GM23338 (cell line): ENCODE results near the gene MZB1. TPM values are rescaled to one million over a fixed set of nuclear protein-coding genes. Genes with fewer than 3 reads are reported as not detected.

Experiments used
- ATAC-seq: fragments of 200-7000 bp; cut with Tn5 transposase; 3 replicates; pipeline ENCODE4 v1.9.1; 2020
- DNase-seq: peaks from one replicate; pipeline ENCODE4 v3.0.0-alpha.2; 2015; ENCODE audit warnings: low spot score
- H2AFZ ChIP-seq: fragments of 200-600 bp; sonication (generic); 2 replicates; pipeline ENCODE4 v1.8.0; 2016; ENCODE audit warnings: antibody characterized with exemption, mild to moderate bottlenecking, moderate library complexity
- H3F3A ChIP-seq: fragments of 200-600 bp; sonication (generic); replicated peaks from 2 replicates; pipeline ENCODE4 v1.8.0; 2017; ENCODE audit warnings: antibody characterized with exemption, mixed run types, low read depth
- H3K27ac ChIP-seq: fragments of 200-600 bp; sonication (generic); 2 replicates; pipeline ENCODE4 v1.6.1; 2016; ENCODE audit warnings: low read depth
- H3K27me3 ChIP-seq: fragments of 200-600 bp; sonication (generic); 2 replicates; pipeline ENCODE4 v1.8.0; 2016; ENCODE audit warnings: mild to moderate bottlenecking, mixed run types, moderate library complexity; ENCODE audit not compliant: insufficient read depth
- H3K36me3 ChIP-seq: fragments of 200-600 bp; sonication (generic); 2 replicates; pipeline ENCODE4 v1.8.0; 2016; ENCODE audit warnings: mild to moderate bottlenecking; ENCODE audit not compliant: insufficient read depth
- H3K4me1 ChIP-seq: fragments of 200-600 bp; sonication (generic); 2 replicates; pipeline ENCODE4 v1.8.0; 2016; ENCODE audit warnings: mild to moderate bottlenecking, moderate library complexity; ENCODE audit not compliant: insufficient read depth
- H3K4me2 ChIP-seq: fragments of 200-600 bp; sonication (generic); 2 replicates; pipeline ENCODE4 v1.7.1; 2017; ENCODE audit warnings: mixed run types
- H3K4me3 ChIP-seq: fragments of 200-600 bp; sonication (generic); 2 replicates; pipeline ENCODE4 v1.6.1; 2016; ENCODE audit warnings: mixed run types
- H3K79me2 ChIP-seq: fragments of 200-600 bp; sonication (generic); replicated peaks from 2 replicates; pipeline ENCODE4 v1.8.0; 2017; ENCODE audit warnings: mild to moderate bottlenecking; ENCODE audit not compliant: insufficient read depth
- H3K9me2 ChIP-seq: fragments of 200-600 bp; sonication (generic); 2 replicates; pipeline ENCODE4 v1.8.0; 2017; ENCODE audit not compliant: insufficient read depth
- H4K20me1 ChIP-seq: fragments of 200-600 bp; sonication (generic); replicated peaks from 2 replicates; pipeline ENCODE4 v1.8.0; 2017; ENCODE audit warnings: mild to moderate bottlenecking; ENCODE audit not compliant: insufficient read depth
- H3K27ac Mint-ChIP-seq: 2 replicates; pipeline ENCODE4 v1.8.0; 2020; ENCODE audit warnings: inconsistent platforms, mild to moderate bottlenecking, moderate library complexity, mixed read lengths
- H3K27me3 Mint-ChIP-seq: 3 replicates; pipeline ENCODE4 v1.8.0; 2022; ENCODE audit warnings: low read depth, mild to moderate bottlenecking, moderate library complexity, mixed read lengths, inconsistent platforms; ENCODE audit not compliant: insufficient read depth, poor library complexity
- H3K36me3 Mint-ChIP-seq: 3 replicates; pipeline ENCODE4 v1.8.0; 2021; ENCODE audit warnings: low read depth, mild to moderate bottlenecking, inconsistent platforms, moderate library complexity, mixed read lengths
- H3K4me1 Mint-ChIP-seq: 3 replicates; pipeline ENCODE4 v1.8.0; 2020; ENCODE audit warnings: mild to moderate bottlenecking, inconsistent platforms, mixed read lengths
- H3K4me3 Mint-ChIP-seq: 3 replicates; pipeline ENCODE4 v1.8.0; 2021; ENCODE audit warnings: moderate library complexity, mild to moderate bottlenecking, inconsistent platforms, mixed read lengths
- H3K9me3 Mint-ChIP-seq: 3 replicates; pipeline ENCODE4 v1.8.0; 2020; ENCODE audit warnings: moderate library complexity, mild to moderate bottlenecking, inconsistent platforms, mixed read lengths
- CREB1 ChIP-seq: fragments of 250-450 bp; sonication (Bioruptor Pico); IDR thresholded peaks from 2 replicates; pipeline ENCODE4 v1.5.0; 2020; ENCODE audit warnings: low read depth, mild to moderate bottlenecking, moderate library complexity
- CTCF ChIP-seq, 2 experiments: fragments of 200-600 bp in 1 of 2; sonication (generic) in 1 of 2; conservative IDR thresholded peaks; 2 replicates each; pipeline versions ENCODE4 v1.5.1 to v1.6.1; 2016 to 2017; ENCODE audit warnings: antibody characterized with exemption in 2 of 2, low read depth in 2 of 2, mild to moderate bottlenecking in 2 of 2, moderate library complexity in 1 of 2
- ETS1 ChIP-seq: IDR thresholded peaks from 2 replicates; pipeline ENCODE4 v1.6.1; 2016; ENCODE audit warnings: antibody characterized with exemption
- NANOG ChIP-seq: IDR thresholded peaks from 2 replicates; pipeline ENCODE4 v1.6.1; 2016; ENCODE audit warnings: antibody characterized with exemption, borderline replicate concordance
- REST ChIP-seq: IDR thresholded peaks from one replicate; pipeline ENCODE4 v1.6.1; 2018; ENCODE audit warnings: antibody characterized with exemption; ENCODE audit not compliant: unreplicated experiment
- STAT1 ChIP-seq: IDR thresholded peaks from one replicate; pipeline ENCODE4 v1.6.1; 2016; ENCODE audit warnings: antibody characterized with exemption; ENCODE audit not compliant: unreplicated experiment
- ZNF114 ChIP-seq: fragments of 250-450 bp; sonication (Bioruptor Pico); IDR thresholded peaks from 2 replicates; pipeline ENCODE4 v1.5.0; 2020; ENCODE audit warnings: mild to moderate bottlenecking, moderate library complexity
- polyA plus RNA-seq: library from polyadenylated mRNA; unstranded; fragments of >200 nt; fragmentation: Nextera tagmentation; extraction: Ambion mirVana; gene quantifications from 2 replicates; pipeline ENCODE4 v1.2.1, GENCODE V29; 2016
- total RNA-seq: library from RNA; depleted of rRNA; stranded (reverse); fragments of >200 nt; shearing (Covaris generic); gene quantifications from 2 replicates; pipeline ENCODE4 v1.2.3, GENCODE V29; 2014
- TF ChIP-seq, protein P1 (sequence below): fragments of 250-450 bp; sonication (Bioruptor Pico); IDR thresholded peaks from 2 replicates; pipeline ENCODE4 v1.5.0; 2020; ENCODE audit warnings: mild to moderate bottlenecking, moderate library complexity

The MZB1 gene
- total and polyA plus RNA-seq, 2 experiments from 2014 or later, result 0.52 to 1.6 TPM

- no peak overlapping the region for H2AFZ ChIP-seq
- H3K9me3 Mint-ChIP-seq, result no peaks in the 10 kb centered on the region
- H3F3A ChIP-seq, result peaks cover 3% of the 10 kb centered on the region; the same call in 1 of the 2 replicates
- no peak overlapping the region for H3K4me3 Mint-ChIP-seq
- no peaks in the 10 kb centered on the region for H3K9me2 ChIP-seq
- H3K27me3 ChIP-seq, result no peaks in the 10 kb centered on the region
- H3K36me3 ChIP-seq, result peaks cover 4% of the 10 kb centered on the region; the same call in 1 of the 2 replicates
- TF ChIP-seq STAT1, result no peak
- TF ChIP-seq REST, result no peak
- no peak for TF ChIP-seq NANOG
- TF ChIP-seq ZNF114 (CRISPR knock-in tag), result no peak
- no peak for TF ChIP-seq ETS1
- TF ChIP-seq, protein P1, sequence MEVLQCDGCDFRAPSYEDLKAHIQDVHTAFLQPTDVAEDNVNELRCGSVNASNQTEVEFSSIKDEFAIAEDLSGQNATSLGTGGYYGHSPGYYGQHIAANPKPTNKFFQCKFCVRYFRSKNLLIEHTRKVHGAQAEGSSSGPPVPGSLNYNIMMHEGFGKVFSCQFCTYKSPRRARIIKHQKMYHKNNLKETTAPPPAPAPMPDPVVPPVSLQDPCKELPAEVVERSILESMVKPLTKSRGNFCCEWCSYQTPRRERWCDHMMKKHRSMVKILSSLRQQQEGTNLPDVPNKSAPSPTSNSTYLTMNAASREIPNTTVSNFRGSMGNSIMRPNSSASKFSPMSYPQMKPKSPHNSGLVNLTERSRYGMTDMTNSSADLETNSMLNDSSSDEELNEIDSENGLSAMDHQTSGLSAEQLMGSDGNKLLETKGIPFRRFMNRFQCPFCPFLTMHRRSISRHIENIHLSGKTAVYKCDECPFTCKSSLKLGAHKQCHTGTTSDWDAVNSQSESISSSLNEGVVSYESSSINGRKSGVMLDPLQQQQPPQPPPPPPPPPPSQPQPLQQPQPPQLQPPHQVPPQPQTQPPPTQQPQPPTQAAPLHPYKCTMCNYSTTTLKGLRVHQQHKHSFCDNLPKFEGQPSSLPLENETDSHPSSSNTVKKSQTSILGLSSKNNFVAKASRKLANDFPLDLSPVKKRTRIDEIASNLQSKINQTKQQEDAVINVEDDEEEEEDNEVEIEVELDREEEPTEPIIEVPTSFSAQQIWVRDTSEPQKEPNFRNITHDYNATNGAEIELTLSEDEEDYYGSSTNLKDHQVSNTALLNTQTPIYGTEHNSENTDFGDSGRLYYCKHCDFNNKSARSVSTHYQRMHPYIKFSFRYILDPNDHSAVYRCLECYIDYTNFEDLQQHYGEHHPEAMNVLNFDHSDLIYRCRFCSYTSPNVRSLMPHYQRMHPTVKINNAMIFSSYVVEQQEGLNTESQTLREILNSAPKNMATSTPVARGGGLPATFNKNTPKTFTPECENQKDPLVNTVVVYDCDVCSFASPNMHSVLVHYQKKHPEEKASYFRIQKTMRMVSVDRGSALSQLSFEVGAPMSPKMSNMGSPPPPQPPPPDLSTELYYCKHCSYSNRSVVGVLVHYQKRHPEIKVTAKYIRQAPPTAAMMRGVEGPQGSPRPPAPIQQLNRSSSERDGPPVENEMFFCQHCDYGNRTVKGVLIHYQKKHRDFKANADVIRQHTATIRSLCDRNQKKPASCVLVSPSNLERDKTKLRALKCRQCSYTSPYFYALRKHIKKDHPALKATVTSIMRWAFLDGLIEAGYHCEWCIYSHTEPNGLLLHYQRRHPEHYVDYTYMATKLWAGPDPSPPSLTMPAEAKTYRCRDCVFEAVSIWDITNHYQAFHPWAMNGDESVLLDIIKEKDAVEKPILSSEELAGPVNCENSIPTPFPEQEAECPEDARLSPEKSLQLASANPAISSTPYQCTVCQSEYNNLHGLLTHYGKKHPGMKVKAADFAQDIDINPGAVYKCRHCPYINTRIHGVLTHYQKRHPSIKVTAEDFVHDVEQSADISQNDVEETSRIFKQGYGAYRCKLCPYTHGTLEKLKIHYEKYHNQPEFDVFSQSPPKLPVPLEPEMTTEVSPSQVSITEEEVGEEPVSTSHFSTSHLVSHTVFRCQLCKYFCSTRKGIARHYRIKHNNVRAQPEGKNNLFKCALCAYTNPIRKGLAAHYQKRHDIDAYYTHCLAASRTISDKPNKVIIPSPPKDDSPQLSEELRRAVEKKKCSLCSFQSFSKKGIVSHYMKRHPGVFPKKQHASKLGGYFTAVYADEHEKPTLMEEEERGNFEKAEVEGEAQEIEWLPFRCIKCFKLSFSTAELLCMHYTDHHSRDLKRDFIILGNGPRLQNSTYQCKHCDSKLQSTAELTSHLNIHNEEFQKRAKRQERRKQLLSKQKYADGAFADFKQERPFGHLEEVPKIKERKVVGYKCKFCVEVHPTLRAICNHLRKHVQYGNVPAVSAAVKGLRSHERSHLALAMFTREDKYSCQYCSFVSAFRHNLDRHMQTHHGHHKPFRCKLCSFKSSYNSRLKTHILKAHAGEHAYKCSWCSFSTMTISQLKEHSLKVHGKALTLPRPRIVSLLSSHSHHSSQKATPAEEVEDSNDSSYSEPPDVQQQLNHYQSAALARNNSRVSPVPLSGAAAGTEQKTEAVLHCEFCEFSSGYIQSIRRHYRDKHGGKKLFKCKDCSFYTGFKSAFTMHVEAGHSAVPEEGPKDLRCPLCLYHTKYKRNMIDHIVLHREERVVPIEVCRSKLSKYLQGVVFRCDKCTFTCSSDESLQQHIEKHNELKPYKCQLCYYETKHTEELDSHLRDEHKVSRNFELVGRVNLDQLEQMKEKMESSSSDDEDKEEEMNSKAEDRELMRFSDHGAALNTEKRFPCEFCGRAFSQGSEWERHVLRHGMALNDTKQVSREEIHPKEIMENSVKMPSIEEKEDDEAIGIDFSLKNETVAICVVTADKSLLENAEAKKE (CRISPR knock-in tag), result no peak
- TF ChIP-seq CREB1 (CRISPR knock-in tag), result no peak
- no peak for TF ChIP-seq CTCF (conservative IDR thresholded peaks at IDR 0.05; ENCODE audit: low read depth in 2 of 2)
- ATAC-seq (no peak), DNase-seq (no peak)
- H3K27me3 Mint-ChIP-seq, result no peaks in the 10 kb centered on the region
- no peak overlapping the region for H3K4me3 ChIP-seq
- no peaks in the 10 kb centered on the region for H3K79me2 ChIP-seq
- no peak overlapping the region for H3K27ac Mint-ChIP-seq
- peaks cover 15% of the 10 kb centered on the region for H3K4me1 Mint-ChIP-seq
- H3K4me1 ChIP-seq, result no peaks in the 10 kb centered on the region
- no peak overlapping the region for H3K27ac ChIP-seq
- H3K4me2 ChIP-seq, result no peak overlapping the region
- peaks cover 15% of the 10 kb centered on the region for H3K36me3 Mint-ChIP-seq
- H4K20me1 ChIP-seq, result no peaks in the 10 kb centered on the region
Observed at GRCh38 chr5:139416651-139417050, 26.9 kb upstream of the MZB1 start.
